AML-193 (cell line): Measurements from ENCODE around the gene RPS27L.
"Not testable (repeated sequence)": the region's sequence is repeated elsewhere in the genome, so short reads cannot be mapped to it uniquely, and the experiment has no call there.

Source experiments
- DNase-seq, 2 experiments: peaks; one replicate each; lab custom pipeline; 2025; lab: John Stamatoyannopoulos, UW

The RPS27L gene

DNA sequence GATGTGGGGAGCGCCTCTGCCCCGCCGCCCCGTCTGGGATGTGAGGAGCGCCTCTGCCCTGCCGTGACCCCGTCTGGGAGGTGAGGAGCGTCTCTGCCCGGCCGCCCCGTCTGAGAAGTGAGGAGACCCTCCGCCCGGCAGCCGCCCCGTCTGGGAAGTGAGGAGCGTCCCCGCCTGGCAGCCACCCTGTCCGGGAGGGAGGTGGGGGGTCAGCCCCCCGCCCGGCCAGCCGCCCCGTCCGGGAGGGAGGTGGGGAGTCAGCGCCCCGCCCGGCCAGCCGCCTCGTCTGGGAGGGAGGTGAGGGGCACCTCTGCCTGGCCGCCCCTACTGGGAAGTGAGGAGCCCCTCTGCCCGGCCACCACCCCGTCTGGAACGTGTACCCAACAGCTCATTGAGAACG is 58.4 kb downstream of the RPS27L start:
- not testable (repeated sequence) for DNase-seq
